ENCODE data around the gene USP9X.
"Not testable (repeated sequence)": the region's sequence is repeated elsewhere in the genome, so short reads cannot be mapped to it uniquely, and the experiment has no call there.

USP9X gene

GRCh38 chrX:41085878-41086626 lies 807 bp downstream of the USP9X start:
- peak; percentile 26 for DNase-seq (ENCODE audit: low read depth)

GRCh38 chrX:41086627-41086932 lies 1.3 kb downstream of the USP9X start:
- DNase-seq (ENCODE audit: low read depth): peak; percentile 23

- DNase-seq (ENCODE audit: low read depth): no peak
Measured at GRCh38 chrX:41087201-41087600, 2.0 kb downstream of the USP9X start.

- DNase-seq (ENCODE audit: low read depth): no peak
Measured at GRCh38 chrX:41090568-41091238, 5.5 kb downstream of the USP9X start.

GRCh38 chrX:41092776-41093175 lies 7.5 kb downstream of the USP9X start:
- no peak for DNase-seq (ENCODE audit: low read depth)

- no peak for DNase-seq (ENCODE audit: low read depth)
Measured at GRCh38 chrX:41095174-41095573, 9.9 kb downstream of the USP9X start.

- DNase-seq (ENCODE audit: low read depth): no peak
Measured at GRCh38 chrX:41095908-41096307, 10.7 kb downstream of the USP9X start.

- DNase-seq (ENCODE audit: low read depth): no peak
Measured at GRCh38 chrX:41096339-41096955, 11.2 kb downstream of the USP9X start.

- no peak for DNase-seq (ENCODE audit: low read depth)
Measured at GRCh38 chrX:41097326-41097725, 12.1 kb downstream of the USP9X start.

GRCh38 chrX:41100200-41100599 lies 15.0 kb downstream of the USP9X start:
- no peak for DNase-seq (ENCODE audit: low read depth)

GRCh38 chrX:41100819-41101218 lies 15.6 kb downstream of the USP9X start:
- no peak for DNase-seq (ENCODE audit: low read depth)

- DNase-seq (ENCODE audit: low read depth): no peak
Measured at GRCh38 chrX:41105005-41105404, 19.8 kb downstream of the USP9X start.

GRCh38 chrX:41106257-41106656 lies 21.0 kb downstream of the USP9X start:
- not testable (repeated sequence) for DNase-seq (ENCODE audit: low read depth)

GRCh38 chrX:41108007-41108406 lies 22.8 kb downstream of the USP9X start:
- no peak for DNase-seq (ENCODE audit: low read depth)

GRCh38 chrX:41108463-41109205 lies 23.4 kb downstream of the USP9X start:
- no peak for DNase-seq (ENCODE audit: low read depth)

GRCh38 chrX:41110801-41111625 lies 25.8 kb downstream of the USP9X start:
- no peak for DNase-seq (ENCODE audit: low read depth)

- not testable (repeated sequence) for DNase-seq (ENCODE audit: low read depth)
Measured at GRCh38 chrX:41115104-41115425, 29.8 kb downstream of the USP9X start.

GRCh38 chrX:41116948-41117347 lies 31.7 kb downstream of the USP9X start:
- DNase-seq (ENCODE audit: low read depth): no peak

GRCh38 chrX:41118156-41118555 lies 32.9 kb downstream of the USP9X start:
- DNase-seq (ENCODE audit: low read depth): peak; percentile 21

GRCh38 chrX:41119803-41120202 lies 34.6 kb downstream of the USP9X start:
- no peak for DNase-seq (ENCODE audit: low read depth)

GRCh38 chrX:41121766-41122165 lies 36.5 kb downstream of the USP9X start:
- DNase-seq (ENCODE audit: low read depth): no peak

GRCh38 chrX:41122664-41123257 lies 37.5 kb downstream of the USP9X start:
- no peak for DNase-seq (ENCODE audit: low read depth)

Data from activated T-cell treated with anti-CD3 and anti-CD28 coated beads for 48 hours (primary cell).